GM21619 (cell line): ENCODE results near the gene CAMK1D.

Experiments used
- ATAC-seq: cut with Tn5 transposase; IDR thresholded peaks from one replicate; pipeline ENCODE4 v1.9.1; 2021; ENCODE audit not compliant: unreplicated experiment

CAMK1D gene

GRCh38 chr10:12780634-12781601 is 431.6 kb downstream of the CAMK1D start:
- ATAC-seq: no peak

DNA sequence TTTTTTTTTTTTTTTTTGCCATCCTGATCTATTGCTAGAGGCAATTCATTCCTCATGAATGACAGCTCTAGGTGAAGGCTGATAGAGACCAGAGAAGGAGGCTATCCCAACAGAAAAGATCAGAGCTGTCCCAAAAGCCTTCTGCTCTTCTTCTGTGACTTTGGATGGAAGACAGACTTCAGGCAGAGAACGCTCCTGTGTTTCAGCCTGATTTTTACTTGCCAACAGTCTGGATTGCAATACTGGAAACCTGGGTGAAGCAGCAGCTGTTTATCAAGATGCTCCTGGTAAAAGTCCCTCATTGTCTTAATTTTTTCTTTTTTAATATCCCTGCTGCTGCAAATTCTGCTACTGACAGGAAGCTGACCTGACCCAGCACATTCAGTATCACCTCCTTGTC is 432.6 kb downstream of the CAMK1D start:
- ATAC-seq: no peak

- no peak for ATAC-seq
Measured at GRCh38 chr10:12782537-12782936, 433.2 kb downstream of the CAMK1D start.

GRCh38 chr10:12783293-12783692 is 433.9 kb downstream of the CAMK1D start:
- no peak for ATAC-seq

DNA sequence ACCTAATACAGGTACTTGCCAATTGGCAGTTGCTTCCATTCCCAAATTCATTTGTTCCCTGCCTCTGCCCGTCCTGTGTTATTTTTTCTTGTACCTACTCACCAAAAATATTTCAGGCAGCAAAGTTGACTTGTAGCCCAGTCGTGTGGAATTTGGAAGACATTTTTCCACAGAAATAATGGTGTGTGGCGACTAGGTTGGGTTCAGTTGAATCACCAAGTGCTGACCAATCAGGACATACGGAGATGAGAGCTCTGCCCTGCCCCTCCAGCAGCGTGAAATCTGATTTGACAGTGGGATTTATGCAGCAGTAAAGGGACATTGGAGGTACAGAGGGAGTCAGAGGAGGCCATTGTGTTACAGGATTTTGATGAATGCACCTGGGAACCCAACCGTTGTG is 435.3 kb downstream of the CAMK1D start:
- ATAC-seq: no peak

- ATAC-seq: no peak
Measured at GRCh38 chr10:12785415-12785831, 436.1 kb downstream of the CAMK1D start.

DNA sequence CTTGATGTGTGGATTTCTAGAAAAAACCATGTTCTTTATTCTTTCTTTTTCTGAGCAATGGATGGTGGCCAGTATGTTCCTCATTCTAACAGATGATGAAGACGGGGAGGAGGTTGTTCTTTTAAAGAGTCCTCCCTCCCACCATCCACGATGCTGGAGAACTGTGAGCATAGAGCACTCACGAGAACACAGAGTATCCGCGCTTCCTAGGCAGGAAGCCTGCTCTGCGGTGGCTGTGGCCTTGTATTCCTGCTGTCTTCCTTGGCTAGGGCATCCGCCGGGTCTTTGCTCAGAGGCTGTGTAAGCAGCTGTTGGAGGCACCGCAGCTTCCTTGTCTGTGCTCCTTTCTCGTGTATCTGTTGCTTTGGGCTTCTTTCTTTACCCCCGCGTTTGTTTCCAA is 437.9 kb downstream of the CAMK1D start:
- no peak for ATAC-seq

DNA sequence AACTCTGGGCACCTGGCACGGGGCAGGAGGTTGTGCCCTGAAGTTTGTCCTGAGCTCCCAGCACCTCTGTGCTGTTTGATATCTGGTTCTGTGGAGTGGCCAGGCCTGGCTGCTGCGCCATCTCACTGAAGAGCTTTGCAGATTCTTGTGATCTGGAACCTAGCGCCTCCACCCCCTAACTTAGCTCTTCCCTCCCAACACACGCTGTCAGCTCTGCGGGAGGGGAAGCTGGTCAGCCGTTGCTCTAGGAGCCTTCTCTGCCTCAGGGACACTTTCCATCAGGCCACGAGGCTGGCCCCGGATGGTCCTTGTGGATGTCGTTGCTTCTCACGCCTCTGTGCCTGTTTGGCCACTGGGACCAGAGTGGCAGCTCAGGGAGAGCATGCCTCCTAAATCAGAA is 438.9 kb downstream of the CAMK1D start:
- no peak for ATAC-seq

- ATAC-seq: no peak
Measured at GRCh38 chr10:12790270-12790669, 440.9 kb downstream of the CAMK1D start.

- no peak for ATAC-seq
Measured at GRCh38 chr10:12791728-12792127, 442.4 kb downstream of the CAMK1D start.

- ATAC-seq: no peak
Measured at GRCh38 chr10:12792889-12793556, 443.7 kb downstream of the CAMK1D start.

GRCh38 chr10:12795315-12796110 is 446.2 kb downstream of the CAMK1D start:
- no peak for ATAC-seq

GRCh38 chr10:12796401-12797160 is 447.2 kb downstream of the CAMK1D start:
- no peak for ATAC-seq

DNA sequence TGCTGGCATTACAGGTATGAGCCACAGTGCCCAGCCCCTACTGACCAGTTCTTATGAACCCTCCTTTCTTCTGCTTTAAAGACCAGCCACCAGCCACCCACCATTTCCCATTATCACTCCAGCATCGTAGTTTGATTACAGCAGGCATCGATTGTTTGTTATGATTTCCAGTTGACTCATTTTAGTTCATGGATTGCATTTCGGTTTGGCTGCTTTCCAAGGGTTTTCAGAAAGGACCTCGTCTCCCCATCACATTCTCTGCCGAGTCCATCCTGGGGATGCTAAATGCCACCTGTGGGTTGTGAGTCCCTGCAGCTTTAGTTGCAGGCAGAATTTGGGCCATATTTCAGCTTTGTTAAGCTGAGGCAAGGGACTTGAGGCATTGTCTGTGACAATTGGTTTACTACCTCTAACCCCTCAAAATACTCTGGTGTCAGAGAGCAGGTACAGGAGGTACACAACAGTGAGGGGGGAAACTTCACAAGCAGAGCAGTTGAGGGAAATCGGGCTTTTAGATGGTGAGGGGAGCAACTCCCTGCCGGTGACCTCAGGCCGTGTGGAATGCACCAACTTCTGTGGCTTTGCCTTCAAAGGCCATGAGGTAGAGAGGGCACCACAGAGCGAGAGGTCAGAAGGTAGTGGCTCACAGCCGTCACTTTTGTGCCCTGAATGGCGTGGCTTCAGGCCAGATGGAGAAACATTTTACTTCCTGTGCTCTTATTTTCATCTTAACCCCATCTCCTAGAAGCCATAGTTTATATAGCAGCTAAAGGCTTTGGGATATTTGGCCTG is 448.3 kb downstream of the CAMK1D start:
- ATAC-seq: no peak

DNA sequence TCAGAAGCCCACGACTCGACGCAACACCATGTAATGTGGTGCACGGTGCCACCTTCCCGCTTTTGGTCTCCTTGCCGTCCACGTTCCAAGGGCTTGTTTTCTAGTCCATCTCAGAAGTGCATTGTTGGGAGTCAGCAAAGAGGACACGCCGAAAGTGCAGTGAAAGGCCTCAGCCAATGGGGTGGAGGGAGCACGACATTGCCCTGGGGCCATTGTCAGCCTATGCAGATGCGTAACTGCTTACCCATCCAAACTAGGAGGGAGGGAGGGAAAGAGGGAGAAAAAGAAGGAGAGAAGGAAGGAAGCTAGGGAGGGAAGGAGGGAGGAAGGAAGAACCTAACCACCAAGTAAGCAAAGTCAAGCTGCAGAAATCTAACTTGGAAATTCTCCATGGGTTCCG is 449.8 kb downstream of the CAMK1D start:
- ATAC-seq: no peak

- ATAC-seq: no peak
Measured at GRCh38 chr10:12799714-12800113, 450.4 kb downstream of the CAMK1D start.

DNA sequence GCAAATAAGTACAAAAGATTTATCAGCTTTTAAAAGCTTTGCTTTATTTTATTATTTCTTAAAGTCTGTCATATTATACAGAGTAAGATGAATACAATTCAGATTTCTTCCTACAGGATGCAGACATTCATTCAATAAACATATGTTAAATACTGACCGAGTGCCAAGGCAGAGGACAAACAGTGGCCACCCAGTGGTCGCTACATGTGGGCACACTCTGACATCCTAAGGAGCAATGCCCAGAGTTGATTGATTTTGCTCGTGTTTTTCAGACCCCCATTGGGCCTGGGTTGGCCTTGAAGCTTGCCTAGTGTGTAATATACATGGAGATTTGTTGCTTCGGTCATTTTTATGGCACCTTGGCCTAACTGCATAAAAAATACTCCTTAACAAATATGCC is 451.0 kb downstream of the CAMK1D start:
- ATAC-seq: no peak

GRCh38 chr10:12801214-12802087 is 452.1 kb downstream of the CAMK1D start:
- ATAC-seq: no peak

DNA sequence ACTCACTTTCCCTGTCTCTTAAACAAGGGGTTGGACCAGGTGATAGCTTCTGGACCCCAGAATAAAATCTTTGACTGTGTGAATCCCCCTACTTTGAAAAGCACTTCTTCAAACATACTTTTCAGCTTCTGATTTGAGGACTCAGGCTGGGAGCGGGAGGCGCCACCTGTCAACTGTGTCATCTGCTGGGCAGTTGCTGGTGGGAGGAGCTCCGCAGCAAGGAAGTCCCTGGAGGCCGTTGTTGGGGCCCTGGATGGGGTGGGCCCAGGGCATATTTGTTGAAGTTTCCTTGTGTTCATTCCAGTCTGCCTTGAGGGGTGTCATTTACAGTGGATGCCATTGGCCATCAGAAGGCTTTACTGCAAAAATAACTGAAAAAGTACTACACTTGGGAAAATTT is 454.4 kb downstream of the CAMK1D start:
- no peak for ATAC-seq
